Muscle layer of colon (tissue), 2 donors: ENCODE data around the gene OPRL1.

Experiments used
- H3K27ac ChIP-seq: one replicate; pipeline ENCODE4 v1.7.0; 2013; ENCODE audit warnings: low read depth, mild to moderate bottlenecking, low read length, moderate library complexity
- H3K27me3 ChIP-seq, 2 donors: one replicate each; pipeline ENCODE4 v1.7.0; 2013; ENCODE audit warnings: low read length in 2 of 2, mild to moderate bottlenecking in 2 of 2; ENCODE audit not compliant: insufficient read depth in 2 of 2, control insufficient read depth in 1 of 2
- H3K36me3 ChIP-seq: one replicate; pipeline ENCODE4 v1.7.0; 2013; ENCODE audit warnings: mild to moderate bottlenecking, low read length; ENCODE audit not compliant: insufficient read depth
- H3K4me1 ChIP-seq: one replicate; pipeline ENCODE4 v1.7.0; 2013; ENCODE audit warnings: mild to moderate bottlenecking, low read length; ENCODE audit not compliant: insufficient read depth
- H3K4me3 ChIP-seq, 2 donors: one replicate each; pipeline ENCODE4 v1.7.0; 2013; ENCODE audit warnings: low read length in 2 of 2, low read depth in 1 of 2, mild to moderate bottlenecking in 1 of 2, moderate library complexity in 1 of 2
- H3K9ac ChIP-seq: one replicate; pipeline ENCODE4 v1.7.0; 2013; ENCODE audit warnings: low read length
- H3K9me3 ChIP-seq: one replicate; pipeline ENCODE4 v1.7.0; 2013; ENCODE audit warnings: mild to moderate bottlenecking, low read length
- donor health status: abdominal sarcoma.
- donor health status: Adenocarcinoma of cecum.

OPRL1 gene

GRCh38 chr20:64044484-64045247 lies 35.2 kb upstream of the OPRL1 start:
- H3K27me3 ChIP-seq, result peaks cover 35 to 68% of the 10 kb centered on the region in 2 donors
- no peaks in the 10 kb centered on the region for H3K9me3 ChIP-seq
- no peak overlapping the region for H3K9ac ChIP-seq
- no peak overlapping the region for H3K4me3 ChIP-seq
- H3K36me3 ChIP-seq, result no peaks in the 10 kb centered on the region
- H3K4me1 ChIP-seq, result peaks cover 5% of the 10 kb centered on the region
- no peak overlapping the region for H3K27ac ChIP-seq

- H3K36me3 ChIP-seq, result no peaks in the 10 kb centered on the region
- H3K4me3 ChIP-seq, result no peak overlapping the region
- no peaks in the 10 kb centered on the region for H3K9me3 ChIP-seq
- H3K27me3 ChIP-seq, result peaks cover 35 to 68% of the 10 kb centered on the region in 2 donors
- H3K9ac ChIP-seq, result no peak overlapping the region
- peaks cover 5% of the 10 kb centered on the region for H3K4me1 ChIP-seq
- H3K27ac ChIP-seq, result no peak overlapping the region
Observed at GRCh38 chr20:64045346-64046011, 34.4 kb upstream of the OPRL1 start.

GRCh38 chr20:64047046-64047389 lies 32.9 kb upstream of the OPRL1 start:
- Histone ChIP-seq H3K27ac (no peak overlapping the region), H3K9ac (no peak overlapping the region), H3K9me3 (no peaks in the 10 kb centered on the region), H3K4me3 (no peak overlapping the region), H3K36me3 (no peaks in the 10 kb centered on the region), H3K4me1 (peaks cover under 1% of the 10 kb centered on the region), H3K27me3 (peaks cover 24 to 65% of the 10 kb centered on the region in 2 donors)

GRCh38 chr20:64047968-64048401 lies 31.9 kb upstream of the OPRL1 start:
- H3K27ac ChIP-seq, result no peak overlapping the region
- H3K36me3 ChIP-seq, result no peaks in the 10 kb centered on the region
- H3K9me3 ChIP-seq, result no peaks in the 10 kb centered on the region
- no peaks in the 10 kb centered on the region for H3K4me1 ChIP-seq
- H3K4me3 ChIP-seq, result no peak overlapping the region
- H3K9ac ChIP-seq, result no peak overlapping the region
- H3K27me3 ChIP-seq, result peaks cover 20 to 68% of the 10 kb centered on the region in 2 donors

GRCh38 chr20:64048402-64049044 lies 31.4 kb upstream of the OPRL1 start:
- H3K9ac ChIP-seq, result no peak overlapping the region
- no peaks in the 10 kb centered on the region for H3K4me1 ChIP-seq
- peaks cover 20 to 69% of the 10 kb centered on the region in 2 donors for H3K27me3 ChIP-seq
- H3K27ac ChIP-seq, result no peak overlapping the region
- H3K36me3 ChIP-seq, result no peaks in the 10 kb centered on the region
- H3K9me3 ChIP-seq, result no peaks in the 10 kb centered on the region
- H3K4me3 ChIP-seq, result no peak overlapping the region

- no peak within 1 kb of the TSS for H3K4me3 ChIP-seq
- no peaks in the 10 kb centered on the region for H3K9me3 ChIP-seq
- H3K27ac ChIP-seq, result no peak within 1 kb of the TSS
- H3K9ac ChIP-seq, result no peak within 1 kb of the TSS
- peaks cover 20 to 76% of the 10 kb centered on the region in 2 donors for H3K27me3 ChIP-seq
- no peaks in the 10 kb centered on the region for H3K4me1 ChIP-seq
- no peaks in the 10 kb centered on the region for H3K36me3 ChIP-seq
Observed at GRCh38 chr20:64049060-64049877, 30.6 kb upstream of the OPRL1 start, which contains the start of gene SOX18. Gene SOX18 (minus strand): TSS chr20:64049639. CDS start chr20:64049516, 123 bp downstream.

- H3K27ac ChIP-seq, result no peak overlapping the region
- H3K27me3 ChIP-seq, result peaks cover 20 to 74% of the 10 kb centered on the region in 2 donors
- no peak overlapping the region for H3K4me3 ChIP-seq
Observed at GRCh38 chr20:64049878-64050260, 30.0 kb upstream of the OPRL1 start.

GRCh38 chr20:64050261-64051032 lies 29.4 kb upstream of the OPRL1 start:
- no peaks in the 10 kb centered on the region for H3K4me1 ChIP-seq
- no peaks in the 10 kb centered on the region for H3K9me3 ChIP-seq
- peaks cover 20 to 70% of the 10 kb centered on the region in 2 donors for H3K27me3 ChIP-seq
- H3K9ac ChIP-seq, result no peak overlapping the region
- no peaks in the 10 kb centered on the region for H3K36me3 ChIP-seq
- H3K27ac ChIP-seq, result no peak overlapping the region
- H3K4me3 ChIP-seq, result no peak overlapping the region

More at GRCh38 chr20:64049878-64050260, 30.0 kb upstream of the OPRL1 start:
- Histone ChIP-seq H3K9ac (no peak overlapping the region), H3K36me3 (no peaks in the 10 kb centered on the region), H3K9me3 (no peaks in the 10 kb centered on the region), H3K4me1 (no peaks in the 10 kb centered on the region)

- H3K27ac ChIP-seq, result no peak overlapping the region
- no peak overlapping the region for H3K9ac ChIP-seq
- peaks cover 20 to 68% of the 10 kb centered on the region in 2 donors for H3K27me3 ChIP-seq
- H3K4me3 ChIP-seq, result no peak overlapping the region
- no peaks in the 10 kb centered on the region for H3K36me3 ChIP-seq
- H3K4me1 ChIP-seq, result no peaks in the 10 kb centered on the region
- no peaks in the 10 kb centered on the region for H3K9me3 ChIP-seq
Observed at GRCh38 chr20:64051033-64051452, 28.8 kb upstream of the OPRL1 start.

GRCh38 chr20:64051561-64052325 lies 28.1 kb upstream of the OPRL1 start:
- no peak overlapping the region for H3K9ac ChIP-seq
- H3K9me3 ChIP-seq, result no peaks in the 10 kb centered on the region
- H3K4me3 ChIP-seq, result no peak overlapping the region
- H3K4me1 ChIP-seq, result no peaks in the 10 kb centered on the region
- H3K27me3 ChIP-seq, result peaks cover 19 to 69% of the 10 kb centered on the region in 2 donors
- no peak overlapping the region for H3K27ac ChIP-seq
- H3K36me3 ChIP-seq, result no peaks in the 10 kb centered on the region
